Hematopoietic multipotent progenitor cell treated with erythropoietin and hydrocortisone succinate and interleukin-3 and kit ligand, for 6 days (in vitro differentiated cells): Measurements from ENCODE around the gene ZNF225.
A peak's percentile ranks its signal among the peaks of the same experiment; 100 is the strongest.
"Not testable (repeated sequence)": the region's sequence is repeated elsewhere in the genome, so short reads cannot be mapped to it uniquely, and the experiment has no call there.

Experiments
- DNase-seq: peaks from one replicate; pipeline ENCODE4 v3.0.0-alpha.2; 2015

Gene ZNF225

GRCh38 chr19:44164327-44164672 is 51.1 kb downstream of the ZNF225 start:
- no peak for DNase-seq

- peak; percentile 100 for DNase-seq
Measured at GRCh38 chr19:44164673-44165512, 51.7 kb downstream of the ZNF225 start, which contains the start of gene ZNF226. Gene ZNF226, plus strand, starts transcription at chr19:44165100. Its CDS starts 4,981 bp downstream, at chr19:44170081.

GRCh38 chr19:44170660-44171059 is 57.5 kb downstream of the ZNF225 start:
- DNase-seq: not testable (repeated sequence)

GRCh38 chr19:44176590-44176989 is 63.4 kb downstream of the ZNF225 start:
- no peak for DNase-seq

- no peak for DNase-seq
Measured at GRCh38 chr19:44180968-44181367, 67.8 kb downstream of the ZNF225 start.

- DNase-seq: no peak
Measured at GRCh38 chr19:44182145-44182544, 68.9 kb downstream of the ZNF225 start.
